SK-N-MC (cell line): ENCODE measurements around the gene ABCC1.

ENCODE experiments used
- EZH2 ChIP-seq: fragments of 200-600 bp; sonication (generic); IDR thresholded peaks from one replicate; pipeline ENCODE4 v1.6.1; 2017; ENCODE audit warnings: antibody characterized with exemption
- FOXP2 ChIP-seq: optimal IDR thresholded peaks from 2 replicates; pipeline ENCODE3; 2011; ENCODE audit warnings: mild to moderate bottlenecking, moderate library complexity; ENCODE audit not compliant: insufficient read depth; ENCODE audit errors: extremely low read length, control extremely low read depth

DNA sequence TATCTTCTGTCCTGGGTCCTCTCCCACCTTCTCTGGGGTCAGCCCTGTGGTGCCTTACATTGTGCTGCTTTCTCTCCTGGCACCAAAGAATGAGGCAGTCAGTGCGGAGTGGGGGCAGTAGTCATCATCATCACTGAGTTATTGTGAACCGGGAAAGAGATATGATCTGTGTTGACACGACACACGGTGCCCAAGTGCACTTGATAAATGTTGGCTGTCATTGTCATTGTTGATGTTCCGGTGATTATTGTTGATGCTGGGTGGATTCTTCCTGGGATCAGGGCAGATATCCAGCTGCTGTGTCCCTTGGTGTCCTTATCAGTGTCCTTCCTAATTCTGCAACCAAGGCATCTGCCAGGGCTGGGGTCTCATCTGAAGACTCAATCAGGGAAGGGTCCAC lies 152.2 kb downstream of the ABCC1 start:
- TF ChIP-seq EZH2 (no peak), FOXP2 (no peak)
